Stimulated activated CD4-positive, alpha-beta T cell treated with anti-CD3 and anti-CD28 coated beads, Interleukin-4, amount 100 ng/mL, for 4 hours (primary cell): ENCODE results near the gene SEMA3F.

Source experiments
- DNase-seq, 2 experiments: peaks; one replicate each; pipeline ENCODE4 v3.0.0-alpha.2; 2020

SEMA3F gene

DNA sequence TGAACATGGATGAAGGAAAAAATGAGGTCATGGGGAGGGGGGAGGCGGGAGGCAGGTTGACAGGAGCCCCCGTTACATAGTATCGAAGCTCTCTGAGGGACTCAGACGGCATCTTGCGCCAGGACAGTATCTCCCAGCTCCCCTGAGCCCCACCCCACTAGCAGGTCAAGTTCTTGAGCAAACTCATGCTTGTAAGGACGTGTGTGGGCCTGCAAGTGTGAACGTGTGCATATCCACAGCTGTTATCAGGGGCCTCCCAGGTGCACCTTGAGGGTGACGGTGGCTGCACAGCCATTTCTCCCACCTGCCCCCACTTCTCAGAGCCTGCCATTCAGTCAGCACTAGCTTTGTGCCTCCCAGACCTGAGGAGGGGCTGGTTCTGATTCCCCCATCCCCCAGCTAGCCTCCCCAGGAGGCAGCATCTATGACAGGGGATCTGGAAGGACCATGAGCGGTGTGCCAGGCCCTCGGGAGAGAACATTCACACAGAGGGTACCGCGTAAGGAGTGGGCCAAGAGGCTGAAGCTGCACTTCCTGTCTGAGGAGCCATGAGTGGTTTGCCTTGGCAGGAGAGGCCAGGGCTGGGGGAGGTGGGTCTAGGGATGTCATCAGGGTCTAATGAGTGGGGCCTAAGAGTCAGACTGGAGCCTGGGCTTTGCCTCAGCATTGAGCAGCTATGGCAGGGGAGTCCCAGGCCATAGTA is 2.9 kb downstream of the SEMA3F start:
- DNase-seq: no peak

DNA sequence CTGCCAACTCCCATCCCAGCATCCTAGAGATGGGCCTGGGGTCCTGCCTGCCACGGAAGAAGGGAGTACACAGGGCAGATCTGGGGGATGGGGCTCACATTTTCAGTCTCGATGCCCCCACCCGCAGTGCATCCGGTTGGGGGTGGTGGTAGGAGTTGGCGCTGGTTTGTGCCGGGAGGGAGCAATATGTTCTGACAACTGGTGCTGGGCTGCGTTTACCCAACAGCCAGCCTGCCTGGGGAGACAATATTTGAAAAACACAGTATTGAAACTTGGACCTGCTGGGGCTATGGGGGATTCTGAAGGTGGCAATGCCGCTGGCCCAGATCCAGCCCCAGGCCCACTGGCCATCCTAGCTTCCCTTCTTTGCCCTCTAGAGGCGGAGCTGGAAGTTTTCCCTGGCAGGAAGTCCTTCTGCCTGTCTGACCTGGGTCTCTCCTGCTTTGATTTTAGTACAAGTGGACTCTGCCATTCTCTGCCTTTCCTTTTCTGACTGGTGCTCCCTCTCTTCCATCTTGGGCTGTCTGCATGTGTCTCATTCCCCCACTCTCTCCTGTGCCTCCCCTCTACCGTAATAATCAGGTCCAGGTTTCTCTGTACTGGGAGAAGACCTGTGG is 3.5 kb downstream of the SEMA3F start:
- DNase-seq: no peak

DNA sequence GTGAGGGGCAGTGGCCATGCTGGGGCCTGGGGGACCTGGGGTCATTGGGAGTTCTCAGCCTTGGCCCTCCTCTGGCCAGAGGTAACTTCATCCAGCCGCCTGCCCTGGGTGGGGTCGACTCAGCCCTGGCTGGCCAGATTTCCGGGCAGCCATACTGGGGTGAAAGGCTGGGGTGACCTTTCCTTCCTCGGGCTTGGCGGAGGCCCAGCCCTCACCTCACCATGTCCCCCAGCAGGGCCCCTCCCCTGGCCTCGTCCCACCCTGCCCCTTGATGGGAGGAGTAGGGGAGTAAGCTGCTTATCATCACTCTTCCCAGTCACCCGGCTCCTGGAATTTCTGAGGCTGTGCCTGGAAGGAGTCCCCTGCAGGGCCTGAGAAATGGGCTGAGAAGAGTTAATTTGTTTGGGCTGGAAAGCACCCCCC is 5.4 kb downstream of the SEMA3F start:
- no peak for DNase-seq

DNA sequence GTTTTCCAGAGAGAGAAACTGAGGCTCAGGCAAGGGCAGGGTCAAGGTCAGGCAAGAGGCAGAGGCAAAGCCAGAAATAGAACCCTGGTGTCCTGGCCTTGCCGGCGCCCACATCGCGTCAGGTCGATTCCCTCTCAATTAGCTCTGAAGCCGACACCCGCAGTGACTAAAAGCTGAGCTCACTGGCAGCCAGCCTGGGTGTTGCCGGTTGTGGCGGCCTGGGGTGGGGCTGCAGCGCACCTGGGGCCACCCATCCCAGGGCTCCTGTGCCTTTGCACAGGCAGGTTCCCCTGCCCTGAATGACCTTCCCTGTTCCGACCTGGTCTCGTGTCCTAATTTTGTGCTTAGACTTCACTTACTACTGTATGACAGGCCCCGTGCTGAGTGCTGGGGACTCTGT is 6.2 kb downstream of the SEMA3F start:
- DNase-seq: no peak

- DNase-seq: no peak
Measured at GRCh38 chr3:50162034-50162883, 7.1 kb downstream of the SEMA3F start.

- no peak for DNase-seq
Measured at GRCh38 chr3:50163572-50164455, 8.7 kb downstream of the SEMA3F start.

DNA sequence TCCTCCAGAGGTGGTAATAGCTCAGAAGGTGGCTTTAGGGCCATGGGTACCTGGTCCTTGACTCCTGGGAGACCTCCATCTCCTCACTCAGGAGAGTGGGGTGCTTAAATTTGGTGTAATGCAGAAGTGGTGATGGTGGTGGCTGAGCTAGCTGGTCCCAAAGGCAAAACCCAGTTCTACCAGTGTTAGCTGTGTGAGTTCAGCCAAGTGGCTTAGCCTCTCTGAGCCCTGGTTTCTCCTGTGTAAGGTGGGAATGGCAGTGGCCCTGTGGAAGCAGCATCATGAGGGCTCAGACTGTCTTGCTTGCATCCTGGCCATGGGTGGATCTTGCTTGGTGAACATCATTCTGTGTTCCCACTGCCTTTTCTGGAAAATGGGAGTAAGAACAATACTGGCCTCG is 9.4 kb downstream of the SEMA3F start:
- no peak for DNase-seq

DNA sequence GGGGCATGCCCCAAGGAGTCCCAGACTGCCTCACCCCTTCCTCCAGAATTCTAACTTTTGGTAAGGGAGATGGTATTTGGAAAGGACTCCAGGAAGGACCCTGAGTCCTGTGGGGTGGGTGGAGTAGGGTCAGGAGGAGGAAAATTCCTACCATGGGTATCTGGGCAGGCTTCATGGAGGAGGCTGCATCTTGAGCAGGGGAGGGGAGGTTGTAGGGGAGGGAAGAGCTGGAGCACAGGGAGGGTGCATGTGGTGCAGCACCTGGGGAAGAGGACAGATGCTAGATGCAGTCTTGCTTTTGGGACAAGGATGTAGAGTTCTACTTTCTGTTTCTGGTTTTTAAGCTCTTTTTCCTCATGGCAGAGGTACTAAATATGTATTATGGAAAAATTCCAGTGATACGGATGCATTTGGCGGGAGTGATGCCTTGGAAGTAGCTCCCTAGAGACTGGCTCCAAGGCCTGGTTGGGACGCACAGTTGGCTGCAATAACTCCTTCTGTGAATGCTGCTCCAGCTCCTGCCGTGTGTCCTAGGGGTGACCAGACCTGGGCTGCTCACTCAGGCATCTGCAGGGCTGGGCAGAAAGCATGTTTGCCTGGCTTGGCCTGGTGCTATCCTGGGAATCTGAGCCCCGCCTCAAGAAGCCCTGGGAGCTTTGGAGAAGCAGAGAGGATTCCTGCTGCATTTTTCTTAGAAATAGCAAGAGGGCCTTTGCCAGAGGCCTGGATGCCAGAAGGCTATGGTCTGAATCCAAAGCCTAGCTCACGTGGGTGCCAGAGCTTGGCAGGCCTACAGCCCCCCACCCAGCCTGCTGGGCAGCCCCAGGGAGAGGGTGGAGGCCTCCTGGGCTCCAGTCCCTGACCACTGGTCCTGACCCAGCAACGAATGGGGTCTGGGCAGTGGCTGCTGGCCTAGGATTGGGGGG is 10.1 kb downstream of the SEMA3F start:
- no peak for DNase-seq

GRCh38 chr3:50165910-50166538 is 10.9 kb downstream of the SEMA3F start:
- no peak for DNase-seq

DNA sequence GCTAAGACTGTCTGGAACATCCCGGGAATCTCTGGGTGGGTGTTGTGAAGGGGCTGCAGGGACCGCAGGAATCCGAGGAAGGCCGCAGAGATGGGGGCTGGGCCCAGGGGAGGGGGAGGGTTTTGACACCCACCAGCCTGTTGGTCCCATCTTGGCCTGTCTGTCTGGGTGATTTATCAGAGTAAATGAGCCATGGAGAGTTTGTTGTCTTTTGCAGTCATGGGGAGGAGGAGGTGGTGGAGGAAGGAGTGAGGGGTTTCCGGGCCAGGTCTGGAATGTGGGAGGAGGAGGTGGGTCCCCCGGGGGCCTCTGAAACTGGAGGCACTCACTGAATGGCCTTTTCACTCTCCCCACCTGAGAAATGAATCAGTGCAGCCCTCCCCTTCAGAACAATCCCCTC is 11.5 kb downstream of the SEMA3F start:
- no peak for DNase-seq

DNA sequence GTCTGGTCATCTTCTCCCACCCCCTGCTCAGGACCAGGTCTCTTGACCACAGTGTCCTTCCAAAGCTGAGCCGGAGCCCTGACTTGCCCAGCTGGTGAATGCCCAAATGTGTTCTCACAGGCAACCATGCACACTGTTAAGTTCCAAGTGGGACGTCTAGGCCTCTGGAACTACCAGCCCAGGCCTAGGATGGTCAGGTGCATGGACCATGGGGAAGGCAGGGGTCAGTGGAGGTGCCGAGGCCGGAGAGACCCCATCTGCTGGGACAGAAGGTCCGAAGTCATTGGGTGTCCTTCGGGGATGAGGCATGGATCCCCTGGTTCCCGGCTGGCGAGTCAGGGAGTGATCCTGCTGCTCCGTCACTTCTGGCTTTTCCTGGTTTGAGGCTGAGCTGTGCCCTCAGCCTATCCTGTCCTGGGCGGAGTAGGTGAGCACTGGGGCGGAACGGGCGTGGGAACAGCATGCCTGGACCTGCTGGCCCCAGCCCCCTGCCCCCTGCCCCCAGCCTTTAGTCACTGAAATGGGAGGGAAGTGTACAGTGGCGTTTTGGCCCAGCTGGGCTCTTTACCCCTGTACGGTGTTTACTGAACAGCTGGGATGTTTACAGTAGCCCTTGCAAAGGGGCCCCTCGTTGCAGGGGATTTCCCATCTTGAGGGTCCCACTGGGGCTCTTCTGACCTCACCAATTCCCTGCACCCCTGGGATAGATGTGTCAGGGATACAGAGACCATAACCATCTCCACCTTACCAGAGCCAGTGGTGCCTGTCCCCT is 12.1 kb downstream of the SEMA3F start:
- DNase-seq: no peak

GRCh38 chr3:50167841-50168209 is 12.7 kb downstream of the SEMA3F start:
- DNase-seq: no peak

DNA sequence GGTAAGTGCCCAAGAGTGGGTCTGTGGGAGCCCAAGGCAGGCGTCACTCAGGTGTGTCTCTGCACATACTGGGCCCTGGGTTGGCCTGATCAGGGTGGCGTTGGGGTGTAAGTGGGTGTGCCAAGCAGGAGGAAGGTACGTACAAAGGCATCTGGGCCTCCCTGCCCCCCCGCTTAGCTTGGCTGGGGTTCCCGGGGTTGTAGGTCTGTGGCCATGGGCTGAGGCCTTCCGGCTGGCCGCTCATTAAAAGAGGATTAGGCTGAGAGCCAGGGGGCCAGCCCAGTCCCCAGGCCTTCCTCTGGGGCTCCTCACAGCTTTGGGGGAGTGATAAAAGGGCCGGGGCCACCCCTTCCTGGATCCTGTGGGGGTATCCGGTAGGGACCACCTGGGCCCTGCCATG is 13.3 kb downstream of the SEMA3F start:
- DNase-seq: no peak

GRCh38 chr3:50168791-50169190 is 13.7 kb downstream of the SEMA3F start:
- DNase-seq: no peak

DNA sequence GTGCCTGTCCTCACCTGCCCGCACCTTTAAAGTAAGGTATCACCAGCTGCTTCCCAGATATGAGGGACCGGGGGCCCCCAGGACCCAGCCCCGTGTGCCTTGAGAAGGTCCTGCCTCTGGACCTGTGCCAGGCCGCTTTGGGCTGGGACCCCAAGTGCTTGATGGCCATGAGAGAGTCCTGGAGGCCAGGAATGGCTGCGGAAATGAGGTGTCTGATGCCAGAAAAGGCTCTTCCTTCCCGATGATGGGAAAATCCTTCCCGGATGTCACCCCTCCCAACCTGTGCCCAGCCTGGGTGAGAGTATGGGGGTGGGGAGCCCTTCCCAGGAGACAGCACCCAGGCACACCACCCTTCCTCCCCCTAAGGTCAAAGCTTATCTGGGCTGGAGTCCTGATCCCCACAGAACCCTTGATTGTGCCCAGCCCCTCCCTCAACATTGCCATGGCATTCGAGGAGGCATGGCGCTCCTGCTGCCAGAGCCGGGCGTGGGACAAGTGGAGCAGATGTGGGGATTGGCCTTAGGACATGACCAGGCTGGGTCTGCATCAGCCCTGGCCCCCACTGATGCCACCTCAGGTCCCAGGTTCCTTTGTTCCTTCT is 14.2 kb downstream of the SEMA3F start:
- no peak for DNase-seq

DNA sequence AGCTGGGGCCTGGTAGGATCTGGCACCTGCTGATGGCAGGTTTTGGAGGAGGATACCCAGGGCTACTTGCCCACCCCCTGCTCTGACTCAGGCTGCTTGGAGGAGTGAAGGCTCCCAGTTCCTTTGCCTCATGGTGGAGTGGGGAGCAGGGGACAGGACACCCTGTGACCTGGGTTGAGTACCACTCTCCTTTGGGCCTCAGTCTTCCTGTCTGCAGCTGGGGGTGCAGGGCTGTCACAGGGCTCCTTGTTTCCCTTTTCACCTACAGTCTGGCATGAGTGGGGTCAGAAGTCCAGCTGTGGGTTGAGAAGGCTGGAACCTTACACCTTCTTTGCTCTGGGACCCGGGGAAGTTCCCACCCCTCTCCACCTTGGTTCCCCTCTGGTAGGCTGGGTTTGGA is 14.7 kb downstream of the SEMA3F start:
- no peak for DNase-seq

DNA sequence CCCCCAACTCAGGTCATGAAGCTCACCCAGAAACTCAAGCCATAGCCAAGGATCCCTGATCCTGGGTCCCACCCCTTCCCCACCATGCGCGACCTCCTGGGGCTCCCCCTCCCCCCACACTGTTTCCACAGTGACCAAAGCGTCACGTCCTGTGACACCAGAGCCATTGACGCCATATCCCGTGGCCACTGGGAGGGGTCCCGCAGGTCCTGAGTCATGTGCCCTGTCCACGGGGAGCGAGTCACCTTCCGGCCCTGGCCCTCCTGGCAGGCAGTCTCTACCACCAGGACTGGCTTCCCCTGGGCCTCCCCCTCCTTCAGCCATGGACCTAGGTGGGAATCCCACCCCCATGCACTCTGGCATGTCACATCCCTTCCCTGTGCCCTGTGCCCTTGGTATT is 15.6 kb downstream of the SEMA3F start:
- no peak for DNase-seq

- no peak for DNase-seq
Measured at GRCh38 chr3:50171540-50172301, 16.6 kb downstream of the SEMA3F start.

GRCh38 chr3:50172626-50173220 is 17.6 kb downstream of the SEMA3F start:
- no peak for DNase-seq
